ENCODE measurements around the gene OBSCN. TPM values are rescaled to one million over a fixed set of nuclear protein-coding genes. Genes with fewer than 3 reads are reported as not detected.

OBSCN gene
- total and polyA plus RNA-seq, 7 experiments from 2014 or later = 1.3 to 132 (median 76.4) TPM

GRCh38 chr1:228274452-228275178, 66.8 kb downstream of the OBSCN start:
- peak overlapping the region in 8 of 9 donors; percentile 43 to 73 (median 61) for H3K27ac Mint-ChIP-seq

GRCh38 chr1:228275179-228275429, 67.3 kb downstream of the OBSCN start:
- Histone ChIP-seq H3K36me3 (ENCODE audit: control insufficient read depth in 2 of 3, insufficient read depth in 3 of 3, low read length in 3 of 3) (peaks cover 0 to 24% (median 0%) of the 10 kb centered on the region in 3 experiments), H3K9me3 (ENCODE audit: control insufficient read depth in 2 of 3, low read length in 3 of 3) (no peaks in the 10 kb centered on the region), H3K4me3 (ENCODE audit: low read length) (peak overlapping the region; percentile 77), H3K4me1 (ENCODE audit: control insufficient read depth in 2 of 2, insufficient read depth in 2 of 2, low read length in 2 of 2) (no peaks in the 10 kb centered on the region), H3K27me3 (ENCODE audit: control insufficient read depth in 2 of 2, insufficient read depth in 2 of 2, low read length in 2 of 2) (no peaks in the 10 kb centered on the region), H3K27ac (ENCODE audit: low read depth, low read length) (peak overlapping the region; percentile 77)
- H3K4me3 Mint-ChIP-seq = peak overlapping the region; percentile 71 to 88 (median 82)
- ChIA-PET CTCF (interaction anchor here (0.6 to 1.2 kb wide), 2 partner anchors 61 to 99 kb away, joined by 3 read pairs; no protein-coding TSS in a partner anchor), POLR2A (interaction anchor here (1.0 to 1.1 kb wide), 3 partner anchors 17 to 212 kb away, joined by 3 read pairs; partner anchors contain the start of gene RNF187)
- peak overlapping the region in 8 of 9 donors; percentile 43 to 79 (median 68) for H3K27ac Mint-ChIP-seq
- H3K36me3 Mint-ChIP-seq = peaks cover 0 to 5% (median 0%) of the 10 kb centered on the region in 5 donors
- no peak for ATAC-seq
- no peaks in the 10 kb centered on the region for H3K27me3 Mint-ChIP-seq
- intact Hi-C loops (cut with micrococcal nuclease) = loop anchor here (2.0 to 10.0 kb wide), 3 partner anchors 174 to 538 kb away; partner anchors contain the start of genes JMJD4 (in 1 of the 2) and SNAP47 (in 1 of the 2)
- H3K4me1 Mint-ChIP-seq = peaks cover 8 to 26% (median 19%) of the 10 kb centered on the region in 7 donors
- H3K9me3 Mint-ChIP-seq = peaks cover 0 to 2% (median 0%) of the 10 kb centered on the region in 11 donors
- DNase-seq = peak in 2 of 9 donors; percentile 10 to 14

More at GRCh38 chr1:228274452-228275178, 66.8 kb downstream of the OBSCN start:
- intact Hi-C loops (cut with micrococcal nuclease) = loop anchor here (2.0 to 10.0 kb wide), 3 partner anchors 174 to 537 kb away; partner anchors contain the start of genes JMJD4 (in 1 of the 2) and SNAP47 (in 1 of the 2)
- Mint-ChIP-seq H3K27me3 (no peaks in the 10 kb centered on the region), H3K4me3 (peak overlapping the region; percentile 71 to 88 (median 82)), H3K9me3 (peaks cover 0 to 2% (median 0%) of the 10 kb centered on the region in 11 donors), H3K36me3 (peaks cover 0 to 5% (median 0%) of the 10 kb centered on the region in 5 donors), H3K4me1 (peaks cover 8 to 26% (median 19%) of the 10 kb centered on the region in 7 donors)
- DNase-seq (peak in 1 of 9 donors; percentile 8), ATAC-seq (no peak)
- ChIA-PET CTCF (interaction anchor here (1.2 kb wide), 1 partner anchor 61 kb away, joined by 3 read pairs; no protein-coding TSS in a partner anchor), POLR2A (interaction anchor here (1.1 kb wide), 1 partner anchor 16 kb away, joined by 3 read pairs; no protein-coding TSS in a partner anchor)
- no peaks in the 10 kb centered on the region for H3K4me1 ChIP-seq (ENCODE audit: control insufficient read depth in 2 of 2, insufficient read depth in 2 of 2, low read length in 2 of 2)
- no peaks in the 10 kb centered on the region for H3K9me3 ChIP-seq (ENCODE audit: control insufficient read depth in 2 of 3, low read length in 3 of 3)
- H3K4me3 ChIP-seq (ENCODE audit: low read length) = peak overlapping the region; percentile 77
- no peak overlapping the region for H3K27ac ChIP-seq (ENCODE audit: low read depth, low read length)
- peaks cover 0 to 19% (median 0%) of the 10 kb centered on the region in 3 experiments for H3K36me3 ChIP-seq (ENCODE audit: control insufficient read depth in 2 of 3, insufficient read depth in 3 of 3, low read length in 3 of 3)
- no peaks in the 10 kb centered on the region for H3K27me3 ChIP-seq (ENCODE audit: control insufficient read depth in 2 of 2, insufficient read depth in 2 of 2, low read length in 2 of 2)

DNA sequence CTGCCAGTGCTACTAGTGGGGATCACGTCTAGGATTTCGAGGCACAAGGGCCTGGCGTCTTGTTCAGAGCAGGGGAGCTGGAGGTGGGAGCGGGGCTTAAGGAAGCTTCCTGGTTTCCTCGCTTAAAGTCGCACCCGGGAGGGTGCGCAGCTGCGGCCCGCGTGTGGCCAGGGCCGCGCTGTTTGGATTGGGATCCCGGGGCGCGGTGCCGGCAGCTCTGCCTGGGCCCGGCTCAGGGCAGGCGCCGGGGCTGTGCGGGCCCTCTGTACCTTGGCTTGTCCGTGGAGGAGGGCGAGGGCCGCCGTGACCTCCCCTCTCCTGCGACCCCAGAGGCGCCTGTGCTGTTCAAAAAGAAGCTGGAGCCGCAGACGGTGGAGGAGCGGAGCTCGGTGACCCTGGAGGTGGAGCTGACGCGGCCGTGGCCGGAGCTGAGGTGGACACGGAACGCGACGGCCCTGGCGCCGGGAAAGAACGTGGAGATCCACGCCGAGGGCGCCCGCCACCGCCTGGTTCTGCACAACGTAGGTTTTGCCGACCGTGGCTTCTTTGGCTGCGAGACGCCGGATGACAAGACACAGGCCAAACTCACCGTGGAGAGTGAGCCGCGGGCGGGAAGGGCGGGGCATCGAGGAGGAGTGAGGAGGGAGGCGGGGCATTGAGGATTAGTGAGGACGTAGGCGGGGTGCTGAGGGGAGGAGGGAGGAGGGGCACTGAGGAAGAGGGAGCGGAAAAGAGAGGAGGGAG, 67.8 kb downstream of the OBSCN start:
- Histone ChIP-seq H3K36me3 (ENCODE audit: control insufficient read depth in 2 of 3, insufficient read depth in 3 of 3, low read length in 3 of 3) (peaks cover 0 to 29% (median 0%) of the 10 kb centered on the region in 3 experiments), H3K27me3 (ENCODE audit: control insufficient read depth in 2 of 2, insufficient read depth in 2 of 2, low read length in 2 of 2) (no peaks in the 10 kb centered on the region), H3K4me1 (ENCODE audit: control insufficient read depth in 2 of 2, insufficient read depth in 2 of 2, low read length in 2 of 2) (no peaks in the 10 kb centered on the region), H3K9me3 (ENCODE audit: control insufficient read depth in 2 of 3, low read length in 3 of 3) (no peaks in the 10 kb centered on the region), H3K27ac (ENCODE audit: low read depth, low read length) (peak overlapping the region; percentile 77), H3K4me3 (ENCODE audit: low read length) (peak overlapping the region; percentile 77)
- CTCF ChIA-PET = interaction anchor here (0.6 to 1.2 kb wide), 3 partner anchors 62 to 99 kb away, joined by 3 read pairs; no protein-coding TSS in a partner anchor
- peak overlapping the region; percentile 71 to 88 (median 82) for H3K4me3 Mint-ChIP-seq
- H3K27ac Mint-ChIP-seq = peak overlapping the region; percentile 21 to 79 (median 65)
- H3K9me3 Mint-ChIP-seq = peaks cover 0 to 2% (median 0%) of the 10 kb centered on the region in 11 donors
- peaks cover 0 to 5% (median 0%) of the 10 kb centered on the region in 5 donors for H3K36me3 Mint-ChIP-seq
- H3K27me3 Mint-ChIP-seq = no peaks in the 10 kb centered on the region
- DNase-seq (peak; percentile 53 to 88 (median 82)), ATAC-seq (peak; percentile 96)
- POLR2A ChIA-PET = interaction anchor here (0.6 to 2.1 kb wide), 5 partner anchors 17 to 212 kb away, joined by 3 to 9 read pairs (median 3); partner anchors contain the start of genes IBA57 and RNF187
- H3K4me1 Mint-ChIP-seq = peaks cover 8 to 23% (median 19%) of the 10 kb centered on the region in 7 donors
- intact Hi-C loops (cut with micrococcal nuclease) = loop anchor here (1.0 to 10.0 kb wide), 17 partner anchors 62 to 540 kb away; partner anchors contain the start of genes JMJD4 (in 2 of the 2), MRPL55 (in 2 of the 2), SNAP47 (in 2 of the 2) and GUK1 (in 1 of the 2)

DNA sequence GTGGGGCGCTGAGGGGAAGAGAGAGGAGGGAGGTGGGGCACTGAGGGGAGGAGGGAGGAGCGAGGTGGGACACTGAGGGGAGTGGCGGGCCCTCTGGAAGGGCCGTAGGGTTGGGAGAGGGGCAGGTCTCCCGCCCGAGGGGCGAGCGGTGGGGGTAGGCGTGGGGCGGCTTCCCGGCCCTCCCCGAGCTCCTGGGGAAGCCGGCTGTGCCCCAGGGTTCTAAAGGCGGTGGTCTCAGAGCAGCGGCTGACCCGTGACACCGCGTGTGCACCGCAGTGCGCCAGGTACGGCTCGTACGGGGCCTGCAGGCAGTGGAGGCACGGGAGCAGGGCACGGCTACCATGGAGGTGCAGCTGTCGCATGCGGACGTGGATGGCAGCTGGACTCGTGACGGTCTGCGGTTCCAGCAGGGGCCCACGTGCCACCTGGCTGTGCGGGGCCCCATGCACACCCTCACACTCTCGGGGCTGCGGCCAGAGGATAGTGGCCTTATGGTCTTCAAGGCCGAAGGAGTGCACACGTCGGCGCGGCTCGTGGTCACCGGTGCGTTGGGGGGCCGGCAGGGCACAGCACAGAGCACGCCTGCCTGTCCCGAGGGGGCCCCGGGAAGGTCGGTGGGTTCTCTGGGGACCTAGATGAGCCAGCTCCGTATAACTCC, 68.5 kb downstream of the OBSCN start:
- POLR2A ChIA-PET = interaction anchor here (0.6 to 2.1 kb wide), 5 partner anchors 18 to 212 kb away, joined by 3 to 9 read pairs (median 3); partner anchors contain the start of genes IBA57 and RNF187
- intact Hi-C loops (cut with micrococcal nuclease) = loop anchor here (1.0 to 10.0 kb wide), 16 partner anchors 63 to 541 kb away; partner anchors contain the start of genes JMJD4 (in 2 of the 2), MRPL55 (in 2 of the 2), SNAP47 (in 2 of the 2) and GUK1 (in 1 of the 2)

DNA sequence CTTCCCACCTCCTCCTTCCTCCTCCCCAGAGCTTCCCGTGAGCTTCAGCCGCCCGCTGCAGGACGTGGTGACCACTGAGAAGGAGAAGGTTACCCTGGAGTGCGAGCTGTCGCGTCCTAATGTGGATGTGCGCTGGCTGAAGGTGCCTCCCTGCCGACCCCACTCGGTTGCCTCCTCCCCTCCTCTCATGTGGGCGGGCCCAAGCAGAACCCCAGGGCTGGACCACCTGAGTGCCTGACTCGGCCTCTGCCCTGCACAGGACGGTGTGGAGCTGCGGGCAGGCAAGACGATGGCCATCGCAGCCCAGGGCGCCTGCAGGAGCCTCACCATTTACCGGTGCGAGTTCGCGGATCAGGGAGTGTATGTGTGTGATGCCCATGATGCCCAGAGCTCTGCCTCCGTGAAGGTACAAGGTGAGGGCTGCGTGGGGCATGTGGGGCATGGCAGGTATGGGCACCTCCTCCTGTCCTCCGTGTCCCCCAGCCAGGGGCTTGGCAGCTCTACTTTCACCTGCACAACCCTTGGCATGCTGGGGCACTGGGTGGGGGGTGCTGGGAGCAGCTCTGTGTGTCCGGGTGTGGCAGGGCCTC, 69.2 kb downstream of the OBSCN start:
- CTCF ChIA-PET = no interaction called here

More for the DNA sequence above, 68.5 kb downstream of the OBSCN start:
- Mint-ChIP-seq H3K27ac (peak overlapping the region in 4 of 9 donors; percentile 25 to 73 (median 62)), H3K36me3 (peaks cover 0 to 2% (median 0%) of the 10 kb centered on the region in 5 donors), H3K4me1 (peaks cover 7 to 20% (median 16%) of the 10 kb centered on the region in 7 donors), H3K27me3 (no peaks in the 10 kb centered on the region), H3K9me3 (peaks cover 0 to 2% (median 0%) of the 10 kb centered on the region in 11 donors), H3K4me3 (peak overlapping the region; percentile 71 to 88 (median 82))
- peak overlapping the region; percentile 77 for H3K4me3 ChIP-seq (ENCODE audit: low read length)
- peak overlapping the region; percentile 77 for H3K27ac ChIP-seq (ENCODE audit: low read depth, low read length)
- H3K4me1 ChIP-seq (ENCODE audit: control insufficient read depth in 2 of 2, insufficient read depth in 2 of 2, low read length in 2 of 2) = no peaks in the 10 kb centered on the region
- DNase-seq (peak in 3 of 9 donors; percentile 6 to 16 (median 13)), ATAC-seq (peak; percentile 6)
- H3K36me3 ChIP-seq (ENCODE audit: control insufficient read depth in 2 of 3, insufficient read depth in 3 of 3, low read length in 3 of 3) = peaks cover 0 to 36% (median 0%) of the 10 kb centered on the region in 3 experiments
- CTCF ChIA-PET = interaction anchor here (0.6 to 1.2 kb wide), 2 partner anchors 63 to 95 kb away, joined by 3 read pairs; no protein-coding TSS in a partner anchor
- H3K9me3 ChIP-seq (ENCODE audit: control insufficient read depth in 2 of 3, low read length in 3 of 3) = no peaks in the 10 kb centered on the region
- H3K27me3 ChIP-seq (ENCODE audit: control insufficient read depth in 2 of 2, insufficient read depth in 2 of 2, low read length in 2 of 2) = no peaks in the 10 kb centered on the region

More for the DNA sequence above, 69.2 kb downstream of the OBSCN start:
- Mint-ChIP-seq H3K4me1 (peaks cover 5 to 20% (median 14%) of the 10 kb centered on the region in 7 donors), H3K27ac (peak overlapping the region in 2 of 9 donors; percentile 13 to 59), H3K9me3 (peaks cover 0 to 2% (median 0%) of the 10 kb centered on the region in 11 donors), H3K36me3 (no peaks in the 10 kb centered on the region), H3K4me3 (peak overlapping the region in 3 of 10 donors; percentile 20 to 85 (median 83)), H3K27me3 (no peaks in the 10 kb centered on the region)
- DNase-seq = peak in 1 of 9 donors; percentile 9
- H3K4me3 ChIP-seq (ENCODE audit: low read length) = no peak overlapping the region
- H3K27me3 ChIP-seq (ENCODE audit: control insufficient read depth in 2 of 2, insufficient read depth in 2 of 2, low read length in 2 of 2) = no peaks in the 10 kb centered on the region
- POLR2A ChIA-PET = interaction anchor here (2.1 kb wide), 1 partner anchor 112 kb away, joined by 9 read pairs; the partner anchor contains the start of gene IBA57
- H3K9me3 ChIP-seq (ENCODE audit: control insufficient read depth in 2 of 3, low read length in 3 of 3) = no peaks in the 10 kb centered on the region
- peaks cover 0 to 43% (median 0%) of the 10 kb centered on the region in 3 experiments for H3K36me3 ChIP-seq (ENCODE audit: control insufficient read depth in 2 of 3, insufficient read depth in 3 of 3, low read length in 3 of 3)
- no peak overlapping the region for H3K27ac ChIP-seq (ENCODE audit: low read depth, low read length)
- ATAC-seq = no peak
- H3K4me1 ChIP-seq (ENCODE audit: control insufficient read depth in 2 of 2, insufficient read depth in 2 of 2, low read length in 2 of 2) = no peaks in the 10 kb centered on the region
- intact Hi-C loops (cut with micrococcal nuclease) = loop anchor here (1.0 to 10.0 kb wide), 16 partner anchors 64 to 542 kb away; partner anchors contain the start of genes JMJD4 (in 2 of the 2), MRPL55 (in 2 of the 2), SNAP47 (in 2 of the 2) and GUK1 (in 1 of the 2)

Data from naive thymus-derived CD4-positive, alpha-beta T cell (primary cell).